GM21515 (cell line): ENCODE data around the gene HSF4.

ENCODE experiments used
- ATAC-seq: cut with Tn5 transposase; IDR thresholded peaks from one replicate; pipeline ENCODE4 v1.9.1; 2021; ENCODE audit not compliant: unreplicated experiment

Gene HSF4

GRCh38 chr16:67216612-67217490 lies 52.3 kb downstream of the HSF4 start:
- no peak for ATAC-seq
